Neural cell (in vitro differentiated cells): ENCODE measurements around the gene BRIX1. TPM values are rescaled to one million over a fixed set of nuclear protein-coding genes. Genes with fewer than 3 reads are reported as not detected.
A peak's percentile ranks its signal among the peaks of the same experiment; 100 is the strongest.

Source experiments
- H2AFZ ChIP-seq: fragments of 200-600, 300-800 bp; sonication (generic), shearing (Covaris generic); 2 replicates; pipeline ENCODE4 v1.6.0; 2014; ENCODE audit warnings: low read depth, mild to moderate bottlenecking, antibody characterized with exemption, low read length, moderate library complexity
- H3F3A ChIP-seq: fragments of 200-600 bp; shearing (Covaris generic); 2 replicates; pipeline ENCODE4 v1.6.1; 2016; ENCODE audit warnings: mild to moderate bottlenecking, moderate library complexity, mixed read lengths, antibody characterized with exemption, low read length; ENCODE audit not compliant: insufficient read depth, poor library complexity, severe bottlenecking
- H3K27ac ChIP-seq: fragments of 200-600, 300-800 bp; sonication (generic), shearing (Covaris generic); 2 replicates; pipeline ENCODE4 v1.5.1; 2014; ENCODE audit warnings: mild to moderate bottlenecking, low read length, moderate library complexity
- H3K27me3 ChIP-seq: fragments of 300-800, 200-600 bp; sonication (generic), shearing (Covaris generic); 2 replicates; pipeline ENCODE4 v1.6.0; 2014; ENCODE audit warnings: mild to moderate bottlenecking, low read depth, low read length, moderate library complexity; ENCODE audit not compliant: insufficient read depth
- H3K36me3 ChIP-seq: fragments of 300-800, 200-600 bp; sonication (generic), shearing (Covaris generic); 2 replicates; pipeline ENCODE4 v1.5.1; 2014; ENCODE audit warnings: mild to moderate bottlenecking, antibody characterized with exemption, low read length, moderate library complexity; ENCODE audit not compliant: insufficient read depth
- H3K4me2 ChIP-seq: fragments of 300-800, 200-600 bp; sonication (generic), shearing (Covaris generic); 2 replicates; pipeline ENCODE4 v1.6.0; 2014; ENCODE audit warnings: mild to moderate bottlenecking, low read length
- H3K4me3 ChIP-seq: fragments of 300-800, 200-600 bp; sonication (generic), shearing (Covaris generic); 2 replicates; pipeline ENCODE4 v1.5.1; 2014; ENCODE audit warnings: mild to moderate bottlenecking, low read length, moderate library complexity
- H3K79me2 ChIP-seq: fragments of 200-600 bp; shearing (Covaris generic); replicated peaks from 2 replicates; pipeline ENCODE4 v1.6.0; 2014; ENCODE audit warnings: mild to moderate bottlenecking, low read length, moderate library complexity; ENCODE audit not compliant: insufficient read depth
- H3K9ac ChIP-seq: fragments of 300-800, 200-600 bp; sonication (generic), shearing (Covaris generic); 2 replicates; pipeline ENCODE4 v1.6.1; 2016; ENCODE audit warnings: mild to moderate bottlenecking, low read length, mixed read lengths
- H3K9me2 ChIP-seq: fragments of 200-600 bp; shearing (Covaris generic); 2 replicates; pipeline ENCODE4 v1.6.1; 2016; ENCODE audit warnings: mild to moderate bottlenecking, low read length, mixed read lengths; ENCODE audit not compliant: insufficient read depth
- H3K9me3 ChIP-seq: fragments of 200-600, 300-800 bp; sonication (generic), shearing (Covaris generic); 2 replicates; pipeline ENCODE4 v1.6.1; 2016; ENCODE audit warnings: mild to moderate bottlenecking, mixed run types, low read length, moderate library complexity, mixed read lengths
- H4K20me1 ChIP-seq: fragments of 200-600 bp; shearing (Covaris generic); 2 replicates; pipeline ENCODE4 v1.6.1; 2016; ENCODE audit warnings: mild to moderate bottlenecking, mixed run types; ENCODE audit not compliant: insufficient read depth
- CTCF ChIP-seq: fragments of 450-650 bp; IDR thresholded peaks from 2 replicates; pipeline ENCODE4 v1.5.1; 2014; ENCODE audit warnings: antibody characterized with exemption, mild to moderate bottlenecking, moderate library complexity; ENCODE audit not compliant: poor library complexity, severe bottlenecking
- EP300 ChIP-seq: fragments of 450-650 bp; conservative IDR thresholded peaks from 2 replicates; pipeline ENCODE4 v1.6.1; 2014; ENCODE audit warnings: antibody characterized with exemption, mild to moderate bottlenecking, moderate library complexity; ENCODE audit not compliant: poor library complexity, severe bottlenecking
- EZH2 ChIP-seq: fragments of 200-600, 300-800 bp; shearing (Covaris generic), sonication (generic); IDR thresholded peaks from 2 replicates; pipeline ENCODE4 v1.6.1; 2014; ENCODE audit warnings: antibody characterized with exemption, low read length, borderline replicate concordance, mild to moderate bottlenecking; ENCODE audit not compliant: insufficient read depth, poor library complexity, severe bottlenecking
- MXI1 ChIP-seq: fragments of 450-650 bp; conservative IDR thresholded peaks from 2 replicates; pipeline ENCODE4 v1.6.1; 2014; ENCODE audit warnings: antibody characterized with exemption, mild to moderate bottlenecking; ENCODE audit not compliant: poor library complexity, severe bottlenecking
- POLR2AphosphoS5 ChIP-seq: IDR thresholded peaks from 2 replicates; pipeline ENCODE4 v1.6.1; 2012
- RAD21 ChIP-seq: fragments of 450-650 bp; conservative IDR thresholded peaks from 2 replicates; pipeline ENCODE4 v1.6.1; 2014; ENCODE audit warnings: antibody characterized with exemption, mild to moderate bottlenecking, moderate library complexity
- REST ChIP-seq: IDR thresholded peaks from 2 replicates; pipeline ENCODE4 v1.6.1; 2012; ENCODE audit warnings: borderline replicate concordance
- SMC3 ChIP-seq: fragments of 450-650 bp; conservative IDR thresholded peaks from 2 replicates; pipeline ENCODE4 v1.6.1; 2014; ENCODE audit warnings: antibody characterized with exemption, mild to moderate bottlenecking, moderate library complexity; ENCODE audit not compliant: poor library complexity
- TAF1 ChIP-seq: IDR thresholded peaks from 2 replicates; pipeline ENCODE4 v1.6.1; 2012; ENCODE audit warnings: low read depth
- polyA plus RNA-seq: library from polyadenylated mRNA; depleted of rRNA; stranded (reverse); fragments of >200 nt; gene quantifications from 2 replicates; pipeline ENCODE4 v1.2.3, GENCODE V29; 2014

The BRIX1 gene
- polyA plus RNA-seq, 1 donor from 2014 or later: 24.9 TPM

GRCh38 chr5:34930870-34931269, 15.4 kb downstream of the BRIX1 start:
- no peak overlapping the region for H3K9ac ChIP-seq
- no peaks in the 10 kb centered on the region for H4K20me1 ChIP-seq
- H3K27me3 ChIP-seq: no peaks in the 10 kb centered on the region
- H3K36me3 ChIP-seq: peaks cover 5% of the 10 kb centered on the region
- H3K27ac ChIP-seq: no peak overlapping the region
- H3F3A ChIP-seq: peaks cover 5% of the 10 kb centered on the region
- peaks cover 29% of the 10 kb centered on the region for H3K79me2 ChIP-seq
- no peaks in the 10 kb centered on the region for H3K9me2 ChIP-seq
- H3K9me3 ChIP-seq: no peaks in the 10 kb centered on the region
- no peak for TF ChIP-seq RAD21
- TF ChIP-seq CTCF: no peak
- no peak for TF ChIP-seq REST
- no peak for TF ChIP-seq SMC3
- TF ChIP-seq EZH2: no peak
- TF ChIP-seq MXI1: no peak
- TF ChIP-seq EP300: no peak
- no peak for TF ChIP-seq POLR2AphosphoS5
- TF ChIP-seq TAF1: no peak
- H3K4me2 ChIP-seq: peak overlapping the region; percentile 70
- H2AFZ ChIP-seq: no peak overlapping the region
- peak overlapping the region; percentile 90 for H3K4me3 ChIP-seq

- Histone ChIP-seq H3F3A (peaks cover 5% of the 10 kb centered on the region), H3K4me3 (no peak overlapping the region), H3K9ac (no peak overlapping the region), H3K4me2 (no peak overlapping the region), H4K20me1 (no peaks in the 10 kb centered on the region), H3K9me2 (no peaks in the 10 kb centered on the region), H3K27me3 (no peaks in the 10 kb centered on the region), H2AFZ (no peak overlapping the region), H3K79me2 (peaks cover 29% of the 10 kb centered on the region), H3K9me3 (no peaks in the 10 kb centered on the region), H3K36me3 (peaks cover 5% of the 10 kb centered on the region), H3K27ac (no peak overlapping the region)
- TF ChIP-seq RAD21 (no peak), CTCF (no peak), EZH2 (no peak), MXI1 (no peak), REST (no peak), SMC3 (no peak), TAF1 (no peak), EP300 (no peak), POLR2AphosphoS5 (no peak)
Observed at GRCh38 chr5:34932947-34933346, 17.4 kb downstream of the BRIX1 start.
